Measurements from ENCODE around the gene ZNF688.

Gene ZNF688

GRCh38 chr16:30585400-30586191 lies 14.1 kb upstream of the ZNF688 start, which contains the start of gene ZNF785:
Gene ZNF785, minus strand, starts transcription at chr16:30585697. Its CDS starts 86 bp downstream, at chr16:30585611.
- WGBS, 2 donors (ENCODE audit: extremely low coverage in 2 of 2, insufficient read length in 2 of 2, insufficient replicate concordance in 1 of 2), result no CpG with 5 or more reads among the region's 50 CpGs
- Histone ChIP-seq H4K8ac (ENCODE audit: low read depth, low read length) (no peak within 1 kb of the TSS), H3K79me1 (ENCODE audit: low read depth, low read length) (peaks cover 12% of the 10 kb centered on the region), H3K4me2 (ENCODE audit: insufficient read depth, low read length, poor library complexity, severe bottlenecking) (peak within 1 kb of the TSS; percentile 80), H2BK15ac (ENCODE audit: low read length) (peak within 1 kb of the TSS; percentile 83), H3K9me3 (replicated peaks in 1 of 2; ENCODE audit: control insufficient read depth in 2 of 2, insufficient read depth in 1 of 2, low read depth in 1 of 2, low read length in 2 of 2) (no peaks in the 10 kb centered on the region), H3K14ac (ENCODE audit: low read length) (peak within 1 kb of the TSS; percentile 86), H2BK5ac (ENCODE audit: low read length) (peak within 1 kb of the TSS; percentile 71), H3K9ac (ENCODE audit: low read depth, low read length, poor library complexity) (peak within 1 kb of the TSS; percentile 89), H2BK120ac (ENCODE audit: low read depth, low read length) (peak within 1 kb of the TSS; percentile 83), H2AFZ (ENCODE audit: low read length) (peak within 1 kb of the TSS; percentile 89), H3K4me1 (ENCODE audit: control insufficient read depth in 2 of 2, insufficient read depth in 1 of 2, low read depth in 1 of 2, low read length in 2 of 2) (peaks cover 0 to 5% of the 10 kb centered on the region in 2 donors), H3K23ac (ENCODE audit: low read depth, low read length, poor library complexity) (peak within 1 kb of the TSS; percentile 83), H3K4me3 (ENCODE audit: low read length in 2 of 2) (peak within 1 kb of the TSS; percentile 71 to 91), H2BK12ac (ENCODE audit: low read length) (peak within 1 kb of the TSS; percentile 4), H3K27me3 (ENCODE audit: control insufficient read depth in 3 of 3, insufficient read depth in 3 of 3, low read depth in 1 of 3, low read length in 3 of 3) (no peaks in the 10 kb centered on the region), H3K27ac (replicated peaks; ENCODE audit: low read length) (peak within 1 kb of the TSS; percentile 72), H3K18ac (ENCODE audit: low read length) (peak within 1 kb of the TSS; percentile 94), H4K91ac (ENCODE audit: low read depth, low read length, poor library complexity) (peak within 1 kb of the TSS; percentile 87), H3K4ac (ENCODE audit: low read length) (no peak within 1 kb of the TSS), H3K36me3 (replicated peaks in 1 of 2; ENCODE audit: control insufficient read depth in 2 of 2, insufficient read depth in 2 of 2, low read length in 2 of 2) (peaks cover 22 to 48% of the 10 kb centered on the region in 2 donors), H2AK5ac (ENCODE audit: low read depth, low read length) (peak within 1 kb of the TSS; percentile 92)
- peak; percentile 96 for DNase-seq (ENCODE audit: low spot score)

- H2BK15ac ChIP-seq (ENCODE audit: low read length), result peak overlapping the region; percentile 83
- DNase-seq (ENCODE audit: low spot score), result no peak
- no peak overlapping the region for H3K4ac ChIP-seq (ENCODE audit: low read length)
- peak overlapping the region; percentile 7 for H2BK5ac ChIP-seq (ENCODE audit: low read length)
- H3K27me3 ChIP-seq (ENCODE audit: control insufficient read depth in 3 of 3, insufficient read depth in 3 of 3, low read depth in 1 of 3, low read length in 3 of 3), result no peaks in the 10 kb centered on the region
- H3K4me3 ChIP-seq (ENCODE audit: low read length in 2 of 2), result peak overlapping the region; percentile 71 to 91
- no CpG with 5 or more reads among the region's 23 CpGs for WGBS, 2 donors (ENCODE audit: extremely low coverage in 2 of 2, insufficient read length in 2 of 2, insufficient replicate concordance in 1 of 2)
- peak overlapping the region; percentile 86 for H3K14ac ChIP-seq (ENCODE audit: low read length)
- no peak overlapping the region for H4K8ac ChIP-seq (ENCODE audit: low read depth, low read length)
- no peak overlapping the region for H2BK12ac ChIP-seq (ENCODE audit: low read length)
- H3K4me2 ChIP-seq (ENCODE audit: insufficient read depth, low read length, poor library complexity, severe bottlenecking), result peak overlapping the region; percentile 80
- H3K23ac ChIP-seq (ENCODE audit: low read depth, low read length, poor library complexity), result no peak overlapping the region
- H3K9ac ChIP-seq (ENCODE audit: low read depth, low read length, poor library complexity), result peak overlapping the region; percentile 89
- peak overlapping the region; percentile 28 for H3K27ac ChIP-seq (replicated peaks; ENCODE audit: low read length)
- H3K36me3 ChIP-seq (replicated peaks in 1 of 2; ENCODE audit: control insufficient read depth in 2 of 2, insufficient read depth in 2 of 2, low read length in 2 of 2), result peaks cover 22 to 49% of the 10 kb centered on the region in 2 donors
- peak overlapping the region; percentile 25 for H3K18ac ChIP-seq (ENCODE audit: low read length)
- H2BK120ac ChIP-seq (ENCODE audit: low read depth, low read length), result no peak overlapping the region
- peaks cover 12% of the 10 kb centered on the region for H3K79me1 ChIP-seq (ENCODE audit: low read depth, low read length)
- no peaks in the 10 kb centered on the region for H3K9me3 ChIP-seq (replicated peaks in 1 of 2; ENCODE audit: control insufficient read depth in 2 of 2, insufficient read depth in 1 of 2, low read depth in 1 of 2, low read length in 2 of 2)
- H3K4me1 ChIP-seq (ENCODE audit: control insufficient read depth in 2 of 2, insufficient read depth in 1 of 2, low read depth in 1 of 2, low read length in 2 of 2), result peaks cover 0 to 5% of the 10 kb centered on the region in 2 donors
- H2AK5ac ChIP-seq (ENCODE audit: low read depth, low read length), result peak overlapping the region; percentile 78
- H4K91ac ChIP-seq (ENCODE audit: low read depth, low read length, poor library complexity), result no peak overlapping the region
- peak overlapping the region; percentile 89 for H2AFZ ChIP-seq (ENCODE audit: low read length)
Measured at GRCh38 chr16:30585022-30585399, 13.5 kb upstream of the ZNF688 start.

GRCh38 chr16:30582611-30583340 lies 11.3 kb upstream of the ZNF688 start:
- H4K8ac ChIP-seq (ENCODE audit: low read depth, low read length), result no peak overlapping the region
- no peak overlapping the region for H2BK5ac ChIP-seq (ENCODE audit: low read length)
- no peak for DNase-seq (ENCODE audit: low spot score)
- H3K9ac ChIP-seq (ENCODE audit: low read depth, low read length, poor library complexity), result peak overlapping the region; percentile 4
- no peak overlapping the region for H2AFZ ChIP-seq (ENCODE audit: low read length)
- H3K27ac ChIP-seq (replicated peaks; ENCODE audit: low read length), result no peak overlapping the region
- no peak overlapping the region for H4K91ac ChIP-seq (ENCODE audit: low read depth, low read length, poor library complexity)
- H2BK15ac ChIP-seq (ENCODE audit: low read length), result no peak overlapping the region
- H3K9me3 ChIP-seq (replicated peaks in 1 of 2; ENCODE audit: control insufficient read depth in 2 of 2, insufficient read depth in 1 of 2, low read depth in 1 of 2, low read length in 2 of 2), result no peaks in the 10 kb centered on the region
- H2BK12ac ChIP-seq (ENCODE audit: low read length), result no peak overlapping the region
- WGBS, 2 donors (ENCODE audit: extremely low coverage in 2 of 2, insufficient read length in 2 of 2, insufficient replicate concordance in 1 of 2), result no CpG with 5 or more reads among the region's 48 CpGs
- no peak overlapping the region for H3K4me2 ChIP-seq (ENCODE audit: insufficient read depth, low read length, poor library complexity, severe bottlenecking)
- no peaks in the 10 kb centered on the region for H3K27me3 ChIP-seq (ENCODE audit: control insufficient read depth in 3 of 3, insufficient read depth in 3 of 3, low read depth in 1 of 3, low read length in 3 of 3)
- no peak overlapping the region for H3K4me3 ChIP-seq (ENCODE audit: low read length in 2 of 2)
- H3K79me1 ChIP-seq (ENCODE audit: low read depth, low read length), result peaks cover 12% of the 10 kb centered on the region
- H2BK120ac ChIP-seq (ENCODE audit: low read depth, low read length), result no peak overlapping the region
- no peak overlapping the region for H3K18ac ChIP-seq (ENCODE audit: low read length)
- H3K36me3 ChIP-seq (replicated peaks in 1 of 2; ENCODE audit: control insufficient read depth in 2 of 2, insufficient read depth in 2 of 2, low read length in 2 of 2), result peaks cover 27 to 63% of the 10 kb centered on the region in 2 donors
- H3K4ac ChIP-seq (ENCODE audit: low read length), result no peak overlapping the region
- H2AK5ac ChIP-seq (ENCODE audit: low read depth, low read length), result no peak overlapping the region
- no peak overlapping the region for H3K14ac ChIP-seq (ENCODE audit: low read length)
- peaks cover 0 to 5% of the 10 kb centered on the region in 2 donors for H3K4me1 ChIP-seq (ENCODE audit: control insufficient read depth in 2 of 2, insufficient read depth in 1 of 2, low read depth in 1 of 2, low read length in 2 of 2)
- H3K23ac ChIP-seq (ENCODE audit: low read depth, low read length, poor library complexity), result peak overlapping the region; percentile 55

GRCh38 chr16:30581457-30581856 lies 9.9 kb upstream of the ZNF688 start:
- Histone ChIP-seq H3K9me3 (replicated peaks in 1 of 2; ENCODE audit: control insufficient read depth in 2 of 2, insufficient read depth in 1 of 2, low read depth in 1 of 2, low read length in 2 of 2) (no peaks in the 10 kb centered on the region), H2AFZ (ENCODE audit: low read length) (no peak overlapping the region), H2BK12ac (ENCODE audit: low read length) (no peak overlapping the region), H3K27me3 (ENCODE audit: control insufficient read depth in 3 of 3, insufficient read depth in 3 of 3, low read depth in 1 of 3, low read length in 3 of 3) (no peaks in the 10 kb centered on the region), H3K4me1 (ENCODE audit: control insufficient read depth in 2 of 2, insufficient read depth in 1 of 2, low read depth in 1 of 2, low read length in 2 of 2) (peaks cover 0 to 5% of the 10 kb centered on the region in 2 donors), H3K4ac (ENCODE audit: low read length) (no peak overlapping the region), H2BK15ac (ENCODE audit: low read length) (no peak overlapping the region), H2BK5ac (ENCODE audit: low read length) (no peak overlapping the region), H3K36me3 (replicated peaks in 1 of 2; ENCODE audit: control insufficient read depth in 2 of 2, insufficient read depth in 2 of 2, low read length in 2 of 2) (peaks cover 27 to 59% of the 10 kb centered on the region in 2 donors), H3K27ac (replicated peaks; ENCODE audit: low read length) (no peak overlapping the region), H3K9ac (ENCODE audit: low read depth, low read length, poor library complexity) (no peak overlapping the region), H4K91ac (ENCODE audit: low read depth, low read length, poor library complexity) (no peak overlapping the region), H3K14ac (ENCODE audit: low read length) (no peak overlapping the region), H3K4me3 (ENCODE audit: low read length in 2 of 2) (no peak overlapping the region), H4K8ac (ENCODE audit: low read depth, low read length) (no peak overlapping the region), H3K4me2 (ENCODE audit: insufficient read depth, low read length, poor library complexity, severe bottlenecking) (no peak overlapping the region), H3K79me1 (ENCODE audit: low read depth, low read length) (peaks cover 12% of the 10 kb centered on the region), H2BK120ac (ENCODE audit: low read depth, low read length) (no peak overlapping the region), H3K18ac (ENCODE audit: low read length) (no peak overlapping the region), H2AK5ac (ENCODE audit: low read depth, low read length) (no peak overlapping the region), H3K23ac (ENCODE audit: low read depth, low read length, poor library complexity) (no peak overlapping the region)
- no peak for DNase-seq (ENCODE audit: low spot score)
- no CpG with 5 or more reads among the region's 7 CpGs for WGBS, 2 donors (ENCODE audit: extremely low coverage in 2 of 2, insufficient read length in 2 of 2, insufficient replicate concordance in 1 of 2)
